ENCODE results near the gene EIF5AL1. TPM values are rescaled to one million over a fixed set of nuclear protein-coding genes. Genes with fewer than 3 reads are reported as not detected.

Gene EIF5AL1
- total RNA-seq, 1 experiment from 2014 or later, result 0.39 TPM

DNA sequence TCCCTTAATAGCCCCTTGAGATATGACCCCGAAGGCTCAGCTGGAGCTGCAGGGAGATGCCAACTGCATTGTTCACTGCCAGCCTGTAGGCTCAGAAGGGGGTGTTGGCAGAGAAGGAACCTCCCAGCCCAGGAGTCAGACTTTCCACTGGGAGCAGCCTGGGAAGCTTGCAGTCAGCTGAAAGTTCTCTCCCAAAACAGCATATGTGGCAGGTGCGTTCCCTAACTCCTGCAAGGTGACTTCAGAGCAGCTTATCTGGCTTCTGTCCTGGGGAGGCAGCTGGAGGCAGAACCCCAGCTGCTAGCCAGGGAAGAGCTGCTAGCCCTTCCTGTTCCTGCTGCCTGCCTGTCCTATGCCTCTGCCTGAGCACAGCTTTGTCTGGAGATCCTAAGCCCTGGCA, 39.8 kb downstream of the EIF5AL1 start:
- no peak overlapping the region for H3T11ph ChIP-seq (ENCODE audit: low read length)
- no CpG with 5 or more reads among the region's 2 CpGs for WGBS (ENCODE audit: extremely low coverage, insufficient read length, low lambda C conversion rate)

More for the DNA sequence above, 39.8 kb downstream of the EIF5AL1 start:
- no peak overlapping the region for H4K8ac ChIP-seq (replicated peaks; ENCODE audit: insufficient read length, low read depth, low read length)
- no peak overlapping the region for H4K5ac ChIP-seq (ENCODE audit: insufficient read length, low read depth, low read length)
- no peak for TF ChIP-seq CTCF (conservative IDR thresholded peaks at IDR 0.05)
- no peak overlapping the region for H2BK20ac ChIP-seq (ENCODE audit: low read depth, low read length, poor library complexity, severe bottlenecking)
- H3K14ac ChIP-seq (ENCODE audit: insufficient read depth, low read length), result peak overlapping the region; percentile 18; the same call in 1 of the 2 replicates
- no peak overlapping the region for H2AK5ac ChIP-seq (ENCODE audit: insufficient read length, low read length)
- H3K27me3 ChIP-seq (ENCODE audit: insufficient read depth, low read length), result no peaks in the 10 kb centered on the region
- H3K9me3 ChIP-seq (ENCODE audit: control insufficient read depth, low read depth, low read length), result no peaks in the 10 kb centered on the region
- no peak overlapping the region for H3K23ac ChIP-seq (ENCODE audit: insufficient read length, low read depth, low read length)
- no peak overlapping the region for H3K4me3 Mint-ChIP-seq
- no peak for DNase-seq
- no peak overlapping the region for H3K18ac ChIP-seq (ENCODE audit: insufficient read length, low read depth, low read length)
- H3K36me3 Mint-ChIP-seq (ENCODE audit: insufficient read depth in 1 of 3, low read depth in 3 of 3), result no peaks in the 10 kb centered on the region
- no peak overlapping the region for H3K4me2 ChIP-seq (ENCODE audit: insufficient read depth, insufficient read length, low read length)
- no peak overlapping the region for H4K91ac ChIP-seq (ENCODE audit: insufficient read length, low read depth, low read length)
- no peak overlapping the region for H2AFZ ChIP-seq (ENCODE audit: low read length)
- H3K27me3 Mint-ChIP-seq (ENCODE audit: low read depth), result peaks cover 11% of the 10 kb centered on the region
- H2BK15ac ChIP-seq (ENCODE audit: low read depth, low read length), result no peak overlapping the region
- no peaks in the 10 kb centered on the region for H3K9me3 Mint-ChIP-seq
- H3K79me2 ChIP-seq (ENCODE audit: insufficient read depth, low read length), result no peaks in the 10 kb centered on the region
- no peak overlapping the region for H3K4ac ChIP-seq (ENCODE audit: low read depth, low read length)
- H4K20me1 ChIP-seq (ENCODE audit: control insufficient read depth, insufficient read depth, insufficient read length), result no peaks in the 10 kb centered on the region
- H3K56ac ChIP-seq (ENCODE audit: insufficient read length, low read depth, low read length), result no peak overlapping the region
- H2BK12ac ChIP-seq (ENCODE audit: insufficient read length, low read depth, low read length), result no peak overlapping the region
- no peaks in the 10 kb centered on the region for H3K79me1 ChIP-seq (ENCODE audit: insufficient read depth, low read depth, low read length, poor library complexity, severe bottlenecking)
- no peak overlapping the region for H2BK120ac ChIP-seq (ENCODE audit: low read depth, low read length, poor library complexity, severe bottlenecking)
- no peaks in the 10 kb centered on the region for H3K4me1 ChIP-seq (ENCODE audit: insufficient read depth, low read length)
- H2BK5ac ChIP-seq (ENCODE audit: insufficient read length, low read length), result no peak overlapping the region
- H3K9ac ChIP-seq (ENCODE audit: extremely low read depth, insufficient read length, low read length), result no peak overlapping the region
- H3K23me2 ChIP-seq (ENCODE audit: insufficient read length, low read depth, low read length, poor library complexity, severe bottlenecking), result no peaks in the 10 kb centered on the region
- no peak overlapping the region; a peak in 1 of 7 replicates for H3K27ac Mint-ChIP-seq
- H3K27ac ChIP-seq (ENCODE audit: insufficient read length, low read depth, low read length), result no peak overlapping the region
- peaks cover 7 to 9% of the 10 kb centered on the region in 2 experiments for H3K4me1 Mint-ChIP-seq
